T47D (cell line): ENCODE results near the gene TOP3A.
A peak's percentile ranks its signal among the peaks of the same experiment; 100 is the strongest.
"Not testable (repeated sequence)": the region's sequence is repeated elsewhere in the genome, so short reads cannot be mapped to it uniquely, and the experiment has no call there.

Source experiments
- DNase-seq, 2 experiments: peaks; one replicate each; pipeline versions ENCODE4 v3.0.0 to v3.0.0-alpha.2; 2011 to 2012; ENCODE audit warnings: low read depth in 1 of 2, low spot score in 1 of 2
- JUND ChIP-seq: IDR thresholded peaks from 2 replicates; pipeline ENCODE4 v1.6.1; 2012; ENCODE audit warnings: low read depth
- in situ Hi-C: cut with HindIII; loops from 2 replicates; pipeline ENCODE4 v1.10.0; 2016; ENCODE audit warnings: low sequenced_read_pairs, low pct_unique_long_range_greater_than_20kb

TOP3A gene

DNA sequence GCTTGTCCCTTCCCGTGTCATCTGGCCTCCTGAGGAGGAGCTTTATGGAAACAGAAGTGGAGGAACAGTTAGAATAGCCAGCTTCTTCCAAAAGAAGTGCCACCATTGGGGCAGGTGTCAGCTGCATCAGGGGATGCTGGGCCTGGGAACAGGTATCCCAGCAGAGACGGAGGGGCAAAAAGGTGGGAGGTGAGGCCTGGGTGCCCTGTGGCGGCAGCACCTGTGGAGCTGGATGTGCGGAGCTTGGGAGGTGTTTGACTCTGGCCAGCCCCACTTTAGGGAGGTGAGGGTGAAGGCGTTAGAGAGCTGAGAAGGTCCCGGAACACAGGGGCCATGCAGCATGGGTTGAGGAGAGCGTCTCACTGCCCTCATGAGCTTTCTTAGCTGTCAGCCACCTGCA, 5.5 kb upstream of the TOP3A start:
- DNase-seq, result no peak
- TF ChIP-seq JUND, result no peak
- in situ Hi-C loops, result no loop called here

DNA sequence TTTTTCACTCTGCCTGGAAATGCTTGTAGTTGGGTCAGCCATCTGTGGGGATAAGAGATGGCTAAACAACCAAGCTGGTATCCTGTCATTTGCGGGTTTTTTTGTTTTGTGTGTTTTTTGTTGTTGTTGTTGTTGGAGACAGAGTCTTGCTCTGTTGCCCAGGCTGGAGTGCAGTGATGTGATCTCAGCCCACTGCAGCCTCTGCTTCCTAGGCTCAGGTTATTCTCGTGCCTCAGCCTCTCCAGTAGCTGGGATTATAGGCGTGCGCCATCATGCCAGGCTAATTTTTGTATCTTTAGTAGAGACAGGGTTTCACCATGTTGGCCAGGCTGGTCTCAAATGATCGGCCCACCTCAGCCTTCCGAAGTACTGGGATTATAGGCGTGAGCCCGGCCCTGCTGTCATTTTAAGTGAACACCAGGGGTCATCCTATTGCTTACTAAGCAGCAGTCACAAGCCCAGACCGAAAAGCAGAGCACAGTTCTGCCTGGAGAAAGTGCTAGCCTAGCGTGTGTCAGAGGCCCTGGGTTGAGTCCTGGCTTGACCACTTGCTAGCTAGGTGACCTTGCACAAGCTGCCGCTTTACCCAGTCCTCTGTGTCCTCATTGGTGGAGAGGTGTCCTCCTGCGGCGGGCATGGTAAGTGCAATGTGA, 4.9 kb upstream of the TOP3A start:
- peak in 1 of 2 experiments; percentile 68 for DNase-seq
- TF ChIP-seq JUND, result no peak
- in situ Hi-C loops, result no loop called here

DNA sequence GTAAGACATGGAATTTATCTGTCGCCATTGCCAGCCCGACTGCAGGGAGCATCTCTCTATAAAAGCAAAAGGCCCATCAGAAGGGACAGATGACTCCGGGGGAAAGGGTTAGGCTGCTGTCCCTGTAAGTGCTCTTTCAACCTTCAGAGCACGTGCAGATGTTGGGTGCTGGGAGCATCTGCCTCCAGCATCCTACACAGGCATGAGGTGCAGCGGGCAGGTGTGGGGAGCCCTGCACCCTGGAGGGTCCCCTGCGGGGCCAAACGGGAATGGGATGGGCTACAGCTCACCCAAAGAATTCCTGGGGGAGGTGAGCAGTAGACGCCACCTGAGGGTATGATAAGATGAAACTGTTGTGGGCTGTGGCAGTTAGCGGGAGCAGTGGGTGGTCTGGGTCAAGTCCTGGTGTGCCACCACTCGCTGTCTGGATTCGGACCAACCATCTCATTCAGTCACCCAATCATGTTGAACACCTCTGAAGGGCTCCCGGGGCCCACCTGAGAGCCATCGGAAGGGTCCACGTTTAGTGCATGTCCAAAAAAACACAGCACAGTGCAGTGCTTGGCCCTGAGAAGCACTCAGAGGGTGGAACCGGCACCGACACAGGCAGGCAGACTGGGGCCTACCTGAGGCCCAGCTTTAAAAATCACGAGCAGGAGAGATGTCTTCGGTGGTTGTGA, 4.1 kb upstream of the TOP3A start:
- in situ Hi-C loops, result no loop called here
- DNase-seq, result no peak
- no peak for TF ChIP-seq JUND

DNA sequence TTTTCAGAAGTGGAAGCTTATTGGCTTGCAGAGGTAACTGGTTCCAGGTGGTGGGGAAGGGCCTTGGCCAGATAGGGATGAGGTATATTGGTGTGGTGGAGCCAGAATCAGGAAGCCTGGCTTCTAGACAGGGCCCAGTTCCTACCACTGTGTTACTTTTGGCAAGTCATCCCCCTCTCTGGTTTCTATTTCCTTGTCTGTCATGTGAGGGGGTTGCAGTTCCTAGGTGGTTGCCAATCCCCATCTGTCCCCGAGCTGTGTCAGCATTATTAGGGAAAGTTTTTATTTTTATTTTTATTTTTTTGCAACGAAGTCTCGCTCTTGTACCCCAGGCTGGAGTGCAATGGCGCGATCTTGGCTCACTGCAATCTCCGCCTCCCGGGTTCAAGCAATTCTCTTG, 3.3 kb upstream of the TOP3A start:
- no peak for TF ChIP-seq JUND
- in situ Hi-C loops, result no loop called here
- no peak for DNase-seq

DNA sequence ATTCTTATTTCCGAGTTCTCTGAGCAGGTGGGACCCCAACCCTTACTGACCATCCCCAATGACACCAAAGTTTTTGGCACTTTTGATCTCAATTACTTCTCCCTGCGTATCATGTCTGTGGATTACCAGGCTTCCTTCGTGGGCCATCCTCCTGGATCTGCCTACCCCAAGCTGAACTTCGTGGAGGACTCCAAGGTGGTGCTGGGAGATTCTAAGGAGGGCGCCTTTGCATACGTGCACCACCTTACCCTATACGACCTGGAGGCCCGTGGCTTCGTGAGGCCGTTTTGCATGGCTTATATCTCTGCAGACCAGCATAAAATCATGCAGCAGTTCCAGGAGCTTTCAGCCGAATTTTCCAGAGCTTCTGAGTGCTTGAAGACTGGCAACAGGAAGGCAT, 1.2 kb upstream of the TOP3A start:
- in situ Hi-C loops, result no loop called here
- DNase-seq, result no peak
- TF ChIP-seq JUND, result no peak

GRCh38 chr17:18315562-18315922, 748 bp upstream of the TOP3A start:
- in situ Hi-C loops, result no loop called here
- DNase-seq, result no peak
- no peak for TF ChIP-seq JUND

GRCh38 chr17:18314059-18314730, 599 bp downstream of the TOP3A start:
- in situ Hi-C loops, result no loop called here
- no peak for TF ChIP-seq JUND

GRCh38 chr17:18309202-18309601, 5.6 kb downstream of the TOP3A start:
- no peak for TF ChIP-seq JUND
- DNase-seq, result no peak
- in situ Hi-C loops, result no loop called here

More at GRCh38 chr17:18314059-18314730, 599 bp downstream of the TOP3A start:
- peak in 1 of 2 experiments; percentile 42 for DNase-seq

DNA sequence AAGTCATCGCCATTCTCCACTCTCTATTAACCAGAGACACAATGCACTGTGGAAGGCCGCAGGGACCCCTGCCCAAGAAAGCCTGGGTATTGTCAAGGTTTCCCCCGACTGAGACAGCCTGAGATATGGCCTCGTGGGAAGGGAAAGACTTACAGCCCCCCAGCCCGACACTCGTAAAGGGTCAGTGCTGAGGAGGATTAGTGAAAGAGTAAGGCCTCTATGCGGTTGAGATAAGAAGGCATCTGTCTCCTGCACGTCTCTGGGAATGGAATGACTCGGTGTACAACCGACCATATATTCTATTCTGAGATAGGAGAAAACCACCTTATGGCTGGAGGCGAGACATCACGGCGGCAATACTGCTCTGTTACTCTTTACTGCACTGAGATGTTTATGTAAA, 11.6 kb downstream of the TOP3A start:
- in situ Hi-C loops, result not testable (repeated sequence)

GRCh38 chr17:18300725-18301480, 13.9 kb downstream of the TOP3A start:
- in situ Hi-C loops, result no loop called here
- TF ChIP-seq JUND, result no peak
- DNase-seq, result no peak

More for the DNA sequence above, 11.6 kb downstream of the TOP3A start:
- DNase-seq, result not testable (repeated sequence)

DNA sequence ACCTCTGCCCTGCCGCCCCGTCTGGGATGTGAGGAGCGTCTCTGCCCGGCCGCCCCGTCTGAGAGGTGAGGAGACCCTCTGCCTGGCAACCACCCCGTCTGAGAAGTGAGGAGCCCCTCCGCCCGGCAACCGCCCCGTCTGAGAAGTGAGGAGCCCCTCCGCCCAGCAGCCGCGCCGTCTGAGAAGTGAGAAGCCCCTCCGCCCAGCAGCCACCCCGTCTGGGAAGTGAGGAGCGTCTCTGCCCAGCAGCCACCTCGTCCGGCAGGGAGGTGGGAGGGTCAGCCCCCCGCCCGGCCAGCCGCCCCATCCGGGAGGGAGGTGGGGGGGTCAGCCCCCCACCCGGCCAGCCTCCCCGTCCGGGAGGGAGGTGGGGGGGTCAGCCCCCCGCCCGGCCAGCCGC, 16.7 kb downstream of the TOP3A start:
- DNase-seq, in situ Hi-C loops: not testable (repeated sequence)

GRCh38 chr17:18291718-18292540, 22.9 kb downstream of the TOP3A start:
- no peak for DNase-seq
- in situ Hi-C loops, result no loop called here
- TF ChIP-seq JUND, result no peak
